ENCODE data around the gene SULT2B1.

SULT2B1 gene

DNA sequence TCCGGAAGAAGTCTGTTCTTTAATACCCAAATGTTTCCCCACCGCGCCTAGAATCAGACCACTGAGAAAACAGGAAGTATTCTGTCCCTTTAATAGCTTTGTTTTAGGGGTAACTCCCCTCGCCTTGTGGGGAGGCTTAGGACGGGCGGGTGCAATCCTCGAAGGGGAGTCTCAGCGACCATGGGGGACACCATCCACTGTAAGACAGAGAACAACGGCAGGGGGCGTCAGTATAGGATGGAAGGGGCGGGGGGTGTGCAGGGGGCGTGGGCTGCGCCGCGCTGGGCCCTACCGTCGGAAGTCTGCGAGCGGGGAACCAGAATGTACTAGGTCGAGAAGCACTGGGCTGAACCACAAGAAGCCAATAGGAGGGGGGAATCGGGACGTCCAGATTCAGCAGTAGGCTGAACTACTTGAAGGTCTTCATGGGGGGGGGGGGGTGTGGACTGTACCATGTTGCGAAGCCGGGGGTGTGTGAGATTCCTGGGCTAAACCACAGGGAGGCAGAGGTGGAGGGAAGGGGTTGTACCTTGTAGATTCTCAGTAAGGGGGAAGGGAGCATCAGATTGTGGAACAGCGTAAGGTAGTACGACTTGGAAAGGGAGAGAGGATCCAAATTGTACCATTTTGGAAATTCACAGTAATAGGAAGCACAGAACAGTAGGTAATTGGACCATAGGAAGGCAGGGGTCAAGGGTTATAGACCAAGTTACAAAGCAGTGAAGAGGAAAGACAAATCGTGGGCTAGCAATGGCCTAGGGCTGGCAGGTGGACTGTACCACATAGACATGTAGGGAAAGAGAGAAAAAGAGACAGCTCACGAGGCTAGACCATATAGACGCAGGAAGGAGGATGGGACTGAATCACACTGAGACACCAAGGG lies 86.2 kb downstream of the SULT2B1 start:
- DNase-seq (ENCODE audit: insufficient read length, low spot score), result peak; percentile 67
- no peak for FAIRE-seq
- TF ChIP-seq, protein P1, sequence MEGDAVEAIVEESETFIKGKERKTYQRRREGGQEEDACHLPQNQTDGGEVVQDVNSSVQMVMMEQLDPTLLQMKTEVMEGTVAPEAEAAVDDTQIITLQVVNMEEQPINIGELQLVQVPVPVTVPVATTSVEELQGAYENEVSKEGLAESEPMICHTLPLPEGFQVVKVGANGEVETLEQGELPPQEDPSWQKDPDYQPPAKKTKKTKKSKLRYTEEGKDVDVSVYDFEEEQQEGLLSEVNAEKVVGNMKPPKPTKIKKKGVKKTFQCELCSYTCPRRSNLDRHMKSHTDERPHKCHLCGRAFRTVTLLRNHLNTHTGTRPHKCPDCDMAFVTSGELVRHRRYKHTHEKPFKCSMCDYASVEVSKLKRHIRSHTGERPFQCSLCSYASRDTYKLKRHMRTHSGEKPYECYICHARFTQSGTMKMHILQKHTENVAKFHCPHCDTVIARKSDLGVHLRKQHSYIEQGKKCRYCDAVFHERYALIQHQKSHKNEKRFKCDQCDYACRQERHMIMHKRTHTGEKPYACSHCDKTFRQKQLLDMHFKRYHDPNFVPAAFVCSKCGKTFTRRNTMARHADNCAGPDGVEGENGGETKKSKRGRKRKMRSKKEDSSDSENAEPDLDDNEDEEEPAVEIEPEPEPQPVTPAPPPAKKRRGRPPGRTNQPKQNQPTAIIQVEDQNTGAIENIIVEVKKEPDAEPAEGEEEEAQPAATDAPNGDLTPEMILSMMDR (IDR thresholded peaks at IDR 0.05; ENCODE audit: insufficient read depth, missing control alignments), result peak; percentile 5

DNA sequence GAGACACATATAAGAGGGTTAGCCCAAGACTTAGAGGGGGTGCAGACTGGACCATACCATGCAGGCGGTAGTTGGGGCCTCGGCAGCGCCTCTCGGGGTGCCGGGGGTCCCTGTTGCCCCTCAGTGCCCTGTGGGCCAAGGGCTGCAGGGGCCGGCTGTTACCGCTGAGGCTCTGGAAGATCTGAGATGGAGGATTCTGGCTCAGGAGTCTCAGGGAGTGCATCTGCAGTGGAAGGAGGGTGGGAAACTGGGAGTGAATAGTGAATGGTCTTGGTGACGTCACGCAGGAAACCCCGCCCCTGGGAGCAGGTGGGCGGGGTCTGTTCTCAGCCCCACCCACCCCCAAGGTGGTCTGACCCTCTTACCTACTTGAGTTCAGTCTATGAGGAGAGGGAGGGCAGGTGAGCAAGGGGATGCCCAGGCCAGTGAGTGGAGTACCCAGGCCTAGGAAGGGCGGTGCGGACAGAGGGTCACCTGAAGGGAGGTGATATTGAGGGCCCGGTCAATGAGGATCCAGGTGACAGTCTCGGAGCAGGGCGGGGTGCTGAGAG lies 86.9 kb downstream of the SULT2B1 start:
- TF ChIP-seq, protein P1 (IDR thresholded peaks at IDR 0.05; ENCODE audit: insufficient read depth, missing control alignments), result no peak
- DNase-seq (ENCODE audit: insufficient read length, low spot score), result no peak
- FAIRE-seq, result no peak

DNA sequence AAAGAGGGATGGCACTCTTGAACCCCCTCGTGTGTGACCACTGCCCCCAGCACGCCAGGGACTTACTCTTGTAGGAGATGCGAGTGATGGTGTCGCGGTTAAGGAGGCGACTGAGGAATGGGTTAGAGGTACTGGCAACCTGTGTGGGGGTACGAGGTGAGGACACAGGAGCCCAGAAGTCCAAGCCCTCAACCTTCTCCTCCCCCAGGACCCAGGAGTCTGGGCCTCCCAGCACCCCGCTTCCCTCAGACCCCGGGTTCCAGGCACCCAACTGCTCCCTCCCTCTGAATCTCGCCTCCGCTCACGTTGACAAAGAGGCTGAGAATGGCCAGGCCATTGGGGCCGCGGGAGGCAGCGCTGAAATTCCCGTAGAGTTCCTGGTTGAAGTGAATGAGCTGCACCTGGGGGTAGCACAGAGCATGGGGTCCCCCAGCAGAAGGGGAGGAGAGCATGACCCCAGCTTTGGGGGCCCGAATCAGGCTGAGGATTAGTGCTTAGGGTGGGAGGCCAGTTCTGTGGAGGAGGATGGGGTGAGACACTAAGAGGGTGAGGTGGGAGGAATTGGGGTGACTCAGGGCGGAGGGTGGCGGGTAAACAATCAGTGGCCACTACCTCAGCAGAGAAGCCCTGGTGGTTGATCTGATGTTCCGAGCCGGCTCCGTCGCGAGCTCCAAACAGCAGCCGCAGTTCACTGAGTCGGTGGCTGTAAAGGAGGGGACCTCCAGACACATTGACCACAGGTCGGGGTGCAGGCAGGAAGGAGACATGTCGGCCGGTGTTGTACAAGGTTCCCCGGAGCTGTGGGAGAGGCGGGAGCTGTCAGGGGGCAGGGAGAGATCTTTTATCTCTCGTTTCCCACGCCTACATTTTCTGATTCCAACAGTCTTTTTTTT lies 87.8 kb downstream of the SULT2B1 start:
- FAIRE-seq (no peak), DNase-seq (ENCODE audit: insufficient read length, low spot score) (no peak)
- TF ChIP-seq, protein P1 (IDR thresholded peaks at IDR 0.05; ENCODE audit: insufficient read depth, missing control alignments), result no peak

DNA sequence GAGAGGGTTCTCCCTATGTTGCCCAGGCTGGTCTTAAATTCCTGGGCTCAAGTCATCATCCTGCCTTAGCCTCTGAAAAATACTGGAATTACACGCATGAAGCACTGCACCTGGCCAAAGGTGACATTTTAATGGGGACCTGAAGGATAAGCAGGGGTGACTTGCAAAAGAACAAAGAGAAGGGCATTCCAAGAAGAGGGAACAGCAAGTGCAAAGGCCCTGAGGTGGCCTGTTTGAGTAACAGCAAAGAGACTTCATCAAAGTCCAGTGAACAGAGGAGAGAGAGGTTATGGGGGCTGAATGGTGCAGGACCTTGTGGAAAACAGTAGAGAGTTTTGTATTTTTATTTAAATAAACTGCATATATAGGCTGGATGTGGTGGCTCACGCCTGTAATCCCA lies 89.9 kb downstream of the SULT2B1 start:
- FAIRE-seq (no peak), DNase-seq (ENCODE audit: insufficient read length, low spot score) (no peak)
- TF ChIP-seq, protein P1 (IDR thresholded peaks at IDR 0.05; ENCODE audit: insufficient read depth, missing control alignments), result no peak

DNA sequence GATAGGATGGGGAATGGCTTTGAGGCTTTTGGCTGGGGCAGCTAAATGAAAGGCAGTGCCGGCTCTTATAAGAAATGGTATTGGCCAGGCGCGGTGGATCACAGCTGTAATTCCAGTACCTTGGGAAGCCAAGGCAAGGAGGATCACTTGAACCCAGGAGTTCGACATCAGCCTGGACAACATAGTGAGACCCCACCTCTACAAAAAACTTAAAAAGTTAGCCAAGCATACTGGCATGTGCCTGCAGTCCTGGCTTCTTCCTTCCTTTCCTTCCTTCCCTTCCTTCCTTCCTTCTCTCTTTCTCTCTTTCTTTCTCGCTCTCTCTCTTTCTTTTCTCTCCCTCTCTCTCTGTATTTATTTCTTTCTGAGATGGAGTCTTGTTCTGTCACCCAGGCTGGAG lies 90.9 kb downstream of the SULT2B1 start:
- DNase-seq (ENCODE audit: insufficient read length, low spot score) (no peak), FAIRE-seq (no peak)
- TF ChIP-seq, protein P1 (IDR thresholded peaks at IDR 0.05; ENCODE audit: insufficient read depth, missing control alignments), result no peak

DNA sequence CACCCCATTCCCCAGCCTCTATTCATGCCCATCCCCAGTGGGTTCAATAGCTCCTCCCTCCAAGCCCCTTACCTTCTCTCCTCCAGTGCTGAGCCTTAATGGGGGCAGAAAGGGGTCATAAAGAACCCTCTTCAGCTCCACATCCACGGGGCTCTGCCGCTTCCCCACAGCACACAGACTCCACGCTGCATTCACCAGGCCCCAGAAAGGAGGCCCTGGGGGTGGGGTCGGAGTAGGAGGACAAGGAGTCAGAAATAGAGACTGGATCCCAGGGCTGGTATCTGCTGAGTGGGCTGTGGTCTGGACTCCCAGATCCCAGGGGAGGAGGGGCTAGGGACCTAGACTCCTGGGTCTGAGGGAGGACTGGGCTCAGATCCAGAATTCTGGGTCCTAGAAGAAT lies 92.4 kb downstream of the SULT2B1 start:
- TF ChIP-seq, protein P1 (IDR thresholded peaks at IDR 0.05; ENCODE audit: insufficient read depth, missing control alignments), result no peak
- FAIRE-seq (no peak), DNase-seq (ENCODE audit: insufficient read length, low spot score) (no peak)

Measured in D721Med (cell line).